Body of pancreas (tissue), 4 donors: ENCODE data around the gene DIAPH3.

Experiments
- POLR2A ChIP-seq, 3 donors: fragments of 450-650 bp; IDR thresholded peaks; one replicate each; pipeline ENCODE4 v1.6.1; 2016; ENCODE audit warnings: antibody characterized with exemption in 3 of 3, mild to moderate bottlenecking in 2 of 3
- TF ChIP-seq, protein P1 (sequence below), 7 experiments: fragments of 450-650 bp in 4 of 7; fragments of 200-600 bp in 3 of 7; sonication (generic) in 3 of 7; IDR thresholded peaks; one replicate each; pipeline ENCODE4 v1.5.1; 2016 to 2019; ENCODE audit warnings: antibody characterized with exemption in 7 of 7

DNA sequence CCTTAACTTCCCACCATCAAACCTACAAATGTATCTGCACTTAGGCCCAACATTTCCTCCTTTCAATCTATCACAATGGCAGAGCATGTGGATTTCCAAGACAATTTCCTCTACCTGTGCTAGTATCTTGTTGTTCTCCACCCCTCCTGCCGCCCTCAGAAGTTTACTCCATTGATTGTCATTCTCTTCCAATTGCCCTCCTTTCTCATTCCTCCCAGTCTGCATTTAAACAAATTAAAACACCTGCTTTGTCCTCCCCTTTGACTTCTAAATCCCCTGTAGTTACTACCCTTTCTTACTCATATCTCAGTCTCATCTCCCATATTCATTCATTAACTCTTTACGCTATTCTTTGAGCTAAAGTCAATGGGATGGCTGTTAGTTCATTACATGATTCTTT, 370.6 kb downstream of the DIAPH3 start:
- TF ChIP-seq, protein P1, sequence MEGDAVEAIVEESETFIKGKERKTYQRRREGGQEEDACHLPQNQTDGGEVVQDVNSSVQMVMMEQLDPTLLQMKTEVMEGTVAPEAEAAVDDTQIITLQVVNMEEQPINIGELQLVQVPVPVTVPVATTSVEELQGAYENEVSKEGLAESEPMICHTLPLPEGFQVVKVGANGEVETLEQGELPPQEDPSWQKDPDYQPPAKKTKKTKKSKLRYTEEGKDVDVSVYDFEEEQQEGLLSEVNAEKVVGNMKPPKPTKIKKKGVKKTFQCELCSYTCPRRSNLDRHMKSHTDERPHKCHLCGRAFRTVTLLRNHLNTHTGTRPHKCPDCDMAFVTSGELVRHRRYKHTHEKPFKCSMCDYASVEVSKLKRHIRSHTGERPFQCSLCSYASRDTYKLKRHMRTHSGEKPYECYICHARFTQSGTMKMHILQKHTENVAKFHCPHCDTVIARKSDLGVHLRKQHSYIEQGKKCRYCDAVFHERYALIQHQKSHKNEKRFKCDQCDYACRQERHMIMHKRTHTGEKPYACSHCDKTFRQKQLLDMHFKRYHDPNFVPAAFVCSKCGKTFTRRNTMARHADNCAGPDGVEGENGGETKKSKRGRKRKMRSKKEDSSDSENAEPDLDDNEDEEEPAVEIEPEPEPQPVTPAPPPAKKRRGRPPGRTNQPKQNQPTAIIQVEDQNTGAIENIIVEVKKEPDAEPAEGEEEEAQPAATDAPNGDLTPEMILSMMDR (IDR thresholded peaks at IDR 0.05): no peak
- TF ChIP-seq POLR2A (IDR thresholded peaks at IDR 0.05): no peak
